Neural cell (in vitro differentiated cells): ENCODE data around the gene HAL. TPM values are rescaled to one million over a fixed set of nuclear protein-coding genes. Genes with fewer than 3 reads are reported as not detected.

Experiments
- H2AFZ ChIP-seq: fragments of 200-600, 300-800 bp; sonication (generic), shearing (Covaris generic); 2 replicates; pipeline ENCODE4 v1.6.0; 2014; ENCODE audit warnings: low read depth, mild to moderate bottlenecking, antibody characterized with exemption, low read length, moderate library complexity
- H3F3A ChIP-seq: fragments of 200-600 bp; shearing (Covaris generic); 2 replicates; pipeline ENCODE4 v1.6.1; 2016; ENCODE audit warnings: mild to moderate bottlenecking, moderate library complexity, mixed read lengths, antibody characterized with exemption, low read length; ENCODE audit not compliant: insufficient read depth, poor library complexity, severe bottlenecking
- H3K27ac ChIP-seq: fragments of 200-600, 300-800 bp; sonication (generic), shearing (Covaris generic); 2 replicates; pipeline ENCODE4 v1.5.1; 2014; ENCODE audit warnings: mild to moderate bottlenecking, low read length, moderate library complexity
- H3K27me3 ChIP-seq: fragments of 300-800, 200-600 bp; sonication (generic), shearing (Covaris generic); 2 replicates; pipeline ENCODE4 v1.6.0; 2014; ENCODE audit warnings: mild to moderate bottlenecking, low read depth, low read length, moderate library complexity; ENCODE audit not compliant: insufficient read depth
- H3K36me3 ChIP-seq: fragments of 300-800, 200-600 bp; sonication (generic), shearing (Covaris generic); 2 replicates; pipeline ENCODE4 v1.5.1; 2014; ENCODE audit warnings: mild to moderate bottlenecking, antibody characterized with exemption, low read length, moderate library complexity; ENCODE audit not compliant: insufficient read depth
- H3K4me2 ChIP-seq: fragments of 300-800, 200-600 bp; sonication (generic), shearing (Covaris generic); 2 replicates; pipeline ENCODE4 v1.6.0; 2014; ENCODE audit warnings: mild to moderate bottlenecking, low read length
- H3K4me3 ChIP-seq: fragments of 300-800, 200-600 bp; sonication (generic), shearing (Covaris generic); 2 replicates; pipeline ENCODE4 v1.5.1; 2014; ENCODE audit warnings: mild to moderate bottlenecking, low read length, moderate library complexity
- H3K79me2 ChIP-seq: fragments of 200-600 bp; shearing (Covaris generic); replicated peaks from 2 replicates; pipeline ENCODE4 v1.6.0; 2014; ENCODE audit warnings: mild to moderate bottlenecking, low read length, moderate library complexity; ENCODE audit not compliant: insufficient read depth
- H3K9ac ChIP-seq: fragments of 300-800, 200-600 bp; sonication (generic), shearing (Covaris generic); 2 replicates; pipeline ENCODE4 v1.6.1; 2016; ENCODE audit warnings: mild to moderate bottlenecking, low read length, mixed read lengths
- H3K9me2 ChIP-seq: fragments of 200-600 bp; shearing (Covaris generic); 2 replicates; pipeline ENCODE4 v1.6.1; 2016; ENCODE audit warnings: mild to moderate bottlenecking, low read length, mixed read lengths; ENCODE audit not compliant: insufficient read depth
- H3K9me3 ChIP-seq: fragments of 200-600, 300-800 bp; sonication (generic), shearing (Covaris generic); 2 replicates; pipeline ENCODE4 v1.6.1; 2016; ENCODE audit warnings: mild to moderate bottlenecking, mixed run types, low read length, moderate library complexity, mixed read lengths
- H4K20me1 ChIP-seq: fragments of 200-600 bp; shearing (Covaris generic); 2 replicates; pipeline ENCODE4 v1.6.1; 2016; ENCODE audit warnings: mild to moderate bottlenecking, mixed run types; ENCODE audit not compliant: insufficient read depth
- EP300 ChIP-seq: fragments of 450-650 bp; conservative IDR thresholded peaks from 2 replicates; pipeline ENCODE4 v1.6.1; 2014; ENCODE audit warnings: antibody characterized with exemption, mild to moderate bottlenecking, moderate library complexity; ENCODE audit not compliant: poor library complexity, severe bottlenecking
- EZH2 ChIP-seq: fragments of 200-600, 300-800 bp; shearing (Covaris generic), sonication (generic); IDR thresholded peaks from 2 replicates; pipeline ENCODE4 v1.6.1; 2014; ENCODE audit warnings: antibody characterized with exemption, low read length, borderline replicate concordance, mild to moderate bottlenecking; ENCODE audit not compliant: insufficient read depth, poor library complexity, severe bottlenecking
- MXI1 ChIP-seq: fragments of 450-650 bp; conservative IDR thresholded peaks from 2 replicates; pipeline ENCODE4 v1.6.1; 2014; ENCODE audit warnings: antibody characterized with exemption, mild to moderate bottlenecking; ENCODE audit not compliant: poor library complexity, severe bottlenecking
- POLR2AphosphoS5 ChIP-seq: IDR thresholded peaks from 2 replicates; pipeline ENCODE4 v1.6.1; 2012
- RAD21 ChIP-seq: fragments of 450-650 bp; conservative IDR thresholded peaks from 2 replicates; pipeline ENCODE4 v1.6.1; 2014; ENCODE audit warnings: antibody characterized with exemption, mild to moderate bottlenecking, moderate library complexity
- SMC3 ChIP-seq: fragments of 450-650 bp; conservative IDR thresholded peaks from 2 replicates; pipeline ENCODE4 v1.6.1; 2014; ENCODE audit warnings: antibody characterized with exemption, mild to moderate bottlenecking, moderate library complexity; ENCODE audit not compliant: poor library complexity
- TAF1 ChIP-seq: IDR thresholded peaks from 2 replicates; pipeline ENCODE4 v1.6.1; 2012; ENCODE audit warnings: low read depth
- polyA plus RNA-seq: library from polyadenylated mRNA; depleted of rRNA; stranded (reverse); fragments of >200 nt; gene quantifications from 2 replicates; pipeline ENCODE4 v1.2.3, GENCODE V29; 2014
- TF ChIP-seq, protein P1 (sequence below): fragments of 450-650 bp; IDR thresholded peaks from 2 replicates; pipeline ENCODE4 v1.5.1; 2014; ENCODE audit warnings: antibody characterized with exemption, mild to moderate bottlenecking, moderate library complexity; ENCODE audit not compliant: poor library complexity, severe bottlenecking
- TF ChIP-seq, protein P2 (sequence below): IDR thresholded peaks from 2 replicates; pipeline ENCODE4 v1.6.1; 2012; ENCODE audit warnings: borderline replicate concordance

Gene HAL
- polyA plus RNA-seq, 1 donor from 2014 or later, result not detected

DNA sequence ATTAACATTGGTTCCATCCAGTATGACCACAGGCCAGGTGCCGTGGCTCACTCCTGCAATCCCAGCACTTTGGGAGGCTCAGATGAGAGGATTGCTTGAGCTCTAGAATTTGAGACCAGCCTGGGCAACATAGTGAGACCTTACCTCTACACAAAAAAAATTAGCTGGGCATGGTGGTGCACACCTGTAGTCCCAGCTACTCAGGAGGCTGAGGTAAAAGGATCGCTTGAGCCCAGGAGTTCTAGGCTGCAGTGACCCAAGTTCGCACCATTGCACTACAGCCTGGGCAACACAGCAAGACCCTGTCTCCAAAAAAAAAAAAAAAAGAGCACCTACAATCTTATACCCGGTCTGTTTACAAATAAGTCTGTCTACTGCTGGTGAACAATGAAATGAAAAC, 29.4 kb upstream of the HAL start:
- no peaks in the 10 kb centered on the region for H3K27me3 ChIP-seq
- no peak overlapping the region for H3K27ac ChIP-seq
- H3K79me2 ChIP-seq, result no peaks in the 10 kb centered on the region
- no peaks in the 10 kb centered on the region for H4K20me1 ChIP-seq
- H3K36me3 ChIP-seq, result no peaks in the 10 kb centered on the region
- H2AFZ ChIP-seq, result no peak overlapping the region
- H3K9me2 ChIP-seq, result no peaks in the 10 kb centered on the region
- H3K4me2 ChIP-seq, result no peak overlapping the region
- no peak overlapping the region for H3K4me3 ChIP-seq
- H3K9me3 ChIP-seq, result no peaks in the 10 kb centered on the region
- TF ChIP-seq EP300 (no peak), TAF1 (no peak), SMC3 (no peak), POLR2AphosphoS5 (no peak), EZH2 (no peak), RAD21 (no peak), MXI1 (no peak)
- TF ChIP-seq, protein P1, sequence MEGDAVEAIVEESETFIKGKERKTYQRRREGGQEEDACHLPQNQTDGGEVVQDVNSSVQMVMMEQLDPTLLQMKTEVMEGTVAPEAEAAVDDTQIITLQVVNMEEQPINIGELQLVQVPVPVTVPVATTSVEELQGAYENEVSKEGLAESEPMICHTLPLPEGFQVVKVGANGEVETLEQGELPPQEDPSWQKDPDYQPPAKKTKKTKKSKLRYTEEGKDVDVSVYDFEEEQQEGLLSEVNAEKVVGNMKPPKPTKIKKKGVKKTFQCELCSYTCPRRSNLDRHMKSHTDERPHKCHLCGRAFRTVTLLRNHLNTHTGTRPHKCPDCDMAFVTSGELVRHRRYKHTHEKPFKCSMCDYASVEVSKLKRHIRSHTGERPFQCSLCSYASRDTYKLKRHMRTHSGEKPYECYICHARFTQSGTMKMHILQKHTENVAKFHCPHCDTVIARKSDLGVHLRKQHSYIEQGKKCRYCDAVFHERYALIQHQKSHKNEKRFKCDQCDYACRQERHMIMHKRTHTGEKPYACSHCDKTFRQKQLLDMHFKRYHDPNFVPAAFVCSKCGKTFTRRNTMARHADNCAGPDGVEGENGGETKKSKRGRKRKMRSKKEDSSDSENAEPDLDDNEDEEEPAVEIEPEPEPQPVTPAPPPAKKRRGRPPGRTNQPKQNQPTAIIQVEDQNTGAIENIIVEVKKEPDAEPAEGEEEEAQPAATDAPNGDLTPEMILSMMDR, result no peak
- TF ChIP-seq, protein P2, sequence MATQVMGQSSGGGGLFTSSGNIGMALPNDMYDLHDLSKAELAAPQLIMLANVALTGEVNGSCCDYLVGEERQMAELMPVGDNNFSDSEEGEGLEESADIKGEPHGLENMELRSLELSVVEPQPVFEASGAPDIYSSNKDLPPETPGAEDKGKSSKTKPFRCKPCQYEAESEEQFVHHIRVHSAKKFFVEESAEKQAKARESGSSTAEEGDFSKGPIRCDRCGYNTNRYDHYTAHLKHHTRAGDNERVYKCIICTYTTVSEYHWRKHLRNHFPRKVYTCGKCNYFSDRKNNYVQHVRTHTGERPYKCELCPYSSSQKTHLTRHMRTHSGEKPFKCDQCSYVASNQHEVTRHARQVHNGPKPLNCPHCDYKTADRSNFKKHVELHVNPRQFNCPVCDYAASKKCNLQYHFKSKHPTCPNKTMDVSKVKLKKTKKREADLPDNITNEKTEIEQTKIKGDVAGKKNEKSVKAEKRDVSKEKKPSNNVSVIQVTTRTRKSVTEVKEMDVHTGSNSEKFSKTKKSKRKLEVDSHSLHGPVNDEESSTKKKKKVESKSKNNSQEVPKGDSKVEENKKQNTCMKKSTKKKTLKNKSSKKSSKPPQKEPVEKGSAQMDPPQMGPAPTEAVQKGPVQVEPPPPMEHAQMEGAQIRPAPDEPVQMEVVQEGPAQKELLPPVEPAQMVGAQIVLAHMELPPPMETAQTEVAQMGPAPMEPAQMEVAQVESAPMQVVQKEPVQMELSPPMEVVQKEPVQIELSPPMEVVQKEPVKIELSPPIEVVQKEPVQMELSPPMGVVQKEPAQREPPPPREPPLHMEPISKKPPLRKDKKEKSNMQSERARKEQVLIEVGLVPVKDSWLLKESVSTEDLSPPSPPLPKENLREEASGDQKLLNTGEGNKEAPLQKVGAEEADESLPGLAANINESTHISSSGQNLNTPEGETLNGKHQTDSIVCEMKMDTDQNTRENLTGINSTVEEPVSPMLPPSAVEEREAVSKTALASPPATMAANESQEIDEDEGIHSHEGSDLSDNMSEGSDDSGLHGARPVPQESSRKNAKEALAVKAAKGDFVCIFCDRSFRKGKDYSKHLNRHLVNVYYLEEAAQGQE, result no peak
- no peak overlapping the region for H3K9ac ChIP-seq
- no peaks in the 10 kb centered on the region for H3F3A ChIP-seq

DNA sequence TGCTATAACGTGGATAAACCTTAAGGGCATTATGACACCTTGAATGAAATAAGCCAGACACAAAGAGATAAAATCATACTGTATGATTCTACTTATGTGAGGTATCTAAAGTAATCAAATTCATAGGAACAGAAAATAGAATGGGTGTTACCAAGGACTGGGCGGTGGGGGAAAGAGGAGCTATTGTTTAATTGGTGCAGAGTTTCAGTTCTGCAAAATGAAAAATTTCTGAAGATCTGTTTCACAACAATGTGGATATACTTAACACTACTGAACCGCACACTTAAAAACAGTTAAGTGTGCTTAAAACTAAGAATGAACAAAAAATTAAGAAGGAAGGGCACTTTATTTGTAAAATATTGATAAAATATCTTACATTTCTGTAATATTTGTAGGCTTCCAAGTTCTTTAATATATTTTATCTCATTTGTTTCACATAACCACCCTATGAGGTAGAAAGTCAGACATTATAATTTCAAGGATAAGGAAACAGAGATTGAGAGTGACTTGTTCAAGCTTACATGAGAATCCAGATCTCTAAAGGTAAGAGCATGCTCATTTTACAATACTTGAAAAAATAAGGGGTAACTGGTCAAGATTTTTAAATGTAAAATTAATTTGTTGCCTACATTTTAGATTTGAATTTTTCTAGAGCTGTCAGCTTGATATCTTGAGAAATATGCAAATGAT, 24.3 kb upstream of the HAL start:
- TF ChIP-seq RAD21, result no peak
- no peak for TF ChIP-seq TAF1
- TF ChIP-seq EZH2, result no peak
- TF ChIP-seq POLR2AphosphoS5, result no peak
- TF ChIP-seq, protein P2, result no peak
- TF ChIP-seq MXI1, result no peak
- TF ChIP-seq, protein P1, result no peak
- no peak for TF ChIP-seq SMC3
- TF ChIP-seq EP300, result no peak
- H3K36me3 ChIP-seq, result no peaks in the 10 kb centered on the region

More for the DNA sequence above, 24.3 kb upstream of the HAL start:
- Histone ChIP-seq H3K79me2 (no peaks in the 10 kb centered on the region), H4K20me1 (no peaks in the 10 kb centered on the region), H3K27ac (no peak overlapping the region), H3K9me2 (no peaks in the 10 kb centered on the region), H3F3A (no peaks in the 10 kb centered on the region), H2AFZ (no peak overlapping the region), H3K4me2 (no peak overlapping the region), H3K9ac (no peak overlapping the region), H3K4me3 (no peak overlapping the region), H3K9me3 (no peaks in the 10 kb centered on the region), H3K27me3 (no peaks in the 10 kb centered on the region)
